Myocyte (in vitro differentiated cells): Measurements from ENCODE around the gene SH3RF1. TPM values are rescaled to one million over a fixed set of nuclear protein-coding genes. Genes with fewer than 3 reads are reported as not detected.

ENCODE experiments used
- DNase-seq: peaks from one replicate; pipeline ENCODE4 v3.0.0-alpha.2; 2012; ENCODE audit warnings: low read depth
- total RNA-seq: library from RNA; depleted of rRNA; stranded (reverse); fragments of >200 nt; gene quantifications from 2 replicates; pipeline ENCODE4 v1.2.3, GENCODE V29; 2014

The SH3RF1 gene
- total RNA-seq, 1 donor from 2014 or later = 6.9 TPM

GRCh38 chr4:169252339-169253112 lies 18.2 kb downstream of the SH3RF1 start:
- DNase-seq = no peak

DNA sequence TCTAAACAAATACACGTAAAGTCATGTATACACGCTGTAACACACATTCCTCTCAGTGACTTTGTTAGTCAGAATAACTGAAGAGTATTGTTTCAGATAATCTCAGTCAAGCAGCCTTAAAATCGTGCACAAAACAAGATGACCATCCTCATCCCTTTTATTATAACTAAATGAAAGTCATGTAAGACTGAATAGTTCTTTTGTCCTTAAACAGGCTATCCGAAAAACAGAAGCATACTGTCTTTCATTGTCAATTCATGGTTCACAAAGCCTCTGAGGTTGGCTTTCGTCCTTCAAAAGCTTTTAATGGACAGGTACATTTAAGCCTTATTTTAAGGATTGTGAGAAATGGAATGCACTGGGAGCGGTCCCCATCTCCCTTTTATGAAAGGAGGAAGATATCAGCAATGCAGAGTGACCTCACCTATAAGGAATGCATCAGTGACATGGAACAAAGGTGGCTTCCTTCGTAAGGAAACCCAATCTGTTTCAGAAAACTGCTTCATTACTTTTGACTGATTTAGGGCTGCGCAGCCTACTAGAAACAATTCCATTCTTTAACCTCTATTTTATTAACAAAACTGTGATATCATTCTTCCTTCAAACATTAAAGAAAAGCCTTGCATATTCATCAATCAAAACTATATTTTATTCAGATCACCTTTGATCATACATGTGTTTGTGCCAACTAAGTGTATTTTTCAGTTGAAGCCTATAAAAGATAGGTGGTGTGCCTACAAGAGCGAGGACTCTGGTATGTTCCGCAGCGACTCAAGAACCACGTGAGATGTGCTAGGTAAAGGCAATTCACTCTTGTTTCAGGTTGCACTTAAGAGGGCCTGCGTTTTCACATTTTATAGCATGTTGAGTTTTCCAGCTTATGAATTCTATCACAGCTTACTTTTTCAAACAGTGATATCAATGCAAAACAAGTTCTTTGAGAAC lies 19.2 kb downstream of the SH3RF1 start:
- DNase-seq = no peak

- DNase-seq = no peak
These were observed 20.0 kb downstream of the SH3RF1 start for GRCh38 chr4:169250796-169251195.

GRCh38 chr4:169249999-169250398 lies 20.8 kb downstream of the SH3RF1 start:
- no peak for DNase-seq

- no peak for DNase-seq
These were observed 21.4 kb downstream of the SH3RF1 start for GRCh38 chr4:169249214-169249973.

GRCh38 chr4:169248645-169249044 lies 22.1 kb downstream of the SH3RF1 start:
- no peak for DNase-seq

DNA sequence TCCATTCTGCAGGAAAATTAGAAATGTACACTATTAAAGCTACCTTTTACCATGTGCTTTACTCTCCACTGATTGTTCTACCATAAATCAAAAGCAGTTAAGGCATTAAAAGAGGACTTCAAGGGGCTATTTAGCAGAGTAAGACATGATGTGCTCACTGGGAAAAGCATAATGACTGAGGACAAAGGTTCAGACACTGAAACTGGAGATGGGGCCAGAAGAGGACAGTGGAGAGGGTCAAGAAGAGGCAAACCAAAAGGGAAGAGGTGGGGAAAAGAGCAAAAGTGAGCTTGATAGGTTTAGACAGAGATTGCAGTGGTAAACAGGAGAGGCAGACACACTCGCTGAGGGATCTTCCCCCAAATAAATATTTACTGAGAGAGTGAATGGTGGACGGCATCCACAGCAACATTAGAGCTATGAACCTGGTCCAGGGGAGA lies 23.8 kb downstream of the SH3RF1 start:
- no peak for DNase-seq

DNA sequence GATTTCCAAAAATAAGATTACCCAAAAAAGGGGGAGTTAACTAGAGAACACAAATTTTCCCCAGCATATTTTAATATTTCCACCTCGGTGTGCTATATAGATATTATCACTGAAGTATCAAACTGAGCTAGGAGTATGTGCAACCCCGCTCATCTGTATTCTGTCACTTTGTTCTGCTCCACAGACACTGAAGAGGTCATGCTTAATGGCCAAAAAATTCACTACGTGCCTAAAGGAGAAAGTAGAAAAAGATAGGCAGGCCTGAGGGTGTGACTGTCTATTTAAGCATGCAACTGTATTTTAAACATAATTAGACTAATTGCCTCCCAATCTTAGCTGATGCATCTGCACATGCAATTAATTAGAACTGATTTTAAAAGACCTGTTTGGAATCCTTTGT lies 24.5 kb downstream of the SH3RF1 start:
- DNase-seq = no peak

GRCh38 chr4:169245061-169245460 lies 25.7 kb downstream of the SH3RF1 start:
- DNase-seq = no peak

GRCh38 chr4:169243825-169244609 lies 26.7 kb downstream of the SH3RF1 start:
- peak; percentile 21 for DNase-seq

GRCh38 chr4:169241464-169241863 lies 29.3 kb downstream of the SH3RF1 start:
- DNase-seq = no peak

- DNase-seq = no peak
These were observed 31.4 kb downstream of the SH3RF1 start for GRCh38 chr4:169239221-169239905.

DNA sequence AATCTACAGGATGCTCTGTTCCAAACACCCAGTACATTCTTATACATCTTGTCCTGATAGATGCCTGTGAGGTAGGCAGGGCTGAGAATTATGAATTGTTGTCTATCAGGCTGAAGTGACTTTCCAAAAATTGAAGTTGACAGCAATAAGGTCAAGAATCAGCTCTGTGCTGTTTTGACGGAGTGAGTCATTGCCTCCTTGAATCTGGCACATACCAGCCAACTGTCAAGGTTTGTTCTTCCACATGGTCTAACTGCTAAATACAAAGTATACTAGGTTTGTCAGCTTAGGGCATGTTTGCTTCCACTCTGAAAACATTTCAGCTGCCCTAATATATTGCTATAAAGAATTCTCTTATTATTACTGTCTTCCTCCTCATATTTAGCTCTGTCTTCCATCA lies 32.3 kb downstream of the SH3RF1 start:
- peak; percentile 53 for DNase-seq

DNA sequence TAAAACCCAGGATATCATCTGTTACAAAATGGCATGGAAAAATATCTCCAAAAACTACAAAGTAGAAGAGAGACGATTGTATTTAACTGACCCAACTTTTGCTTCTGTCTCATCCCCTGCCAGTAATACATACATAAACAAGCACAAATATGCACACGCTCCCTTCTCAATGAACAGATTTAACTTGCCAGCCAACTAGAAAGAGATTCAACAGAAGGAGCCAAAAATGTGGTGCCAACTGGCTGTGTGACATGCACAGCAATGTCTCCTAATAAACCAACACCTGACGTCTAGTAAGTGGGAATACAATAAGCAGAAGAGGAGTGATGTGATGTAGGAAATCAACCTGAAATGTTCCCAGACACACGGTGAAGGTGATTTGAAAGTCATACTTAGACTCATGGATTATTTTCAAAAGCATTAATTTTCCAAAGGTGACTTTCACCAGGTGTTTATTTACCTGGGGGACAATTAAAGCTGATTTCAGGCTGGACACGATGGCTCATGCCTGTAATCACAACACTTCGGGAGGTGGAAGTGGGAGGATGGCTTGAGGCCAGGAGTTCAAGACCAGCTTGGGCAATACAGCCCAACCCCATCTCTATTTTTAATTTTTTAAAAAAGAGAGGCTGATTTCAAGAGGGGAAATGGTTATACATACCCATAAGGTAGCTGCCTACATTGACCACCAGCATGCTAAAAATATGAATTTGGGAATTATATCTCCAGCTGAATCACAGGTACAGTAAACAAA lies 33.7 kb downstream of the SH3RF1 start:
- DNase-seq = no peak

DNA sequence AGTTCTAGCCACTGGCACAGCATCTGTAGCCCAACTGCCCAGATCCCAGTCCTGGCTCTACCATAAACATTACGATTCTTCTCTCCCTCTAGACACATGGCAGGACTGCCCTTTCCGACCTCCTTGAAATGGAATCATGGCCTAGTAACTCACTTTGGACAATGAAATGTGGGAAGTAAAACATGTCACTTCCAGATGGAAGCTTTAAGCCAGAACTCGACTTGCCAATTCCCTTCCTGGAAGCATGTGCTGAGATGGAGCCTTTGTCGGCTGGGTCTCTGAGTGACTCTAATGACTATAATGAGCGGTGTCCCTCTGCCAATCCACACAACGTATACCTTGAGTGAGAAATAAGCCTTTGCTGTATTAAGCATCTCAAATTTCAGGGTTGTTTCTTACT lies 34.7 kb downstream of the SH3RF1 start:
- no peak for DNase-seq

DNA sequence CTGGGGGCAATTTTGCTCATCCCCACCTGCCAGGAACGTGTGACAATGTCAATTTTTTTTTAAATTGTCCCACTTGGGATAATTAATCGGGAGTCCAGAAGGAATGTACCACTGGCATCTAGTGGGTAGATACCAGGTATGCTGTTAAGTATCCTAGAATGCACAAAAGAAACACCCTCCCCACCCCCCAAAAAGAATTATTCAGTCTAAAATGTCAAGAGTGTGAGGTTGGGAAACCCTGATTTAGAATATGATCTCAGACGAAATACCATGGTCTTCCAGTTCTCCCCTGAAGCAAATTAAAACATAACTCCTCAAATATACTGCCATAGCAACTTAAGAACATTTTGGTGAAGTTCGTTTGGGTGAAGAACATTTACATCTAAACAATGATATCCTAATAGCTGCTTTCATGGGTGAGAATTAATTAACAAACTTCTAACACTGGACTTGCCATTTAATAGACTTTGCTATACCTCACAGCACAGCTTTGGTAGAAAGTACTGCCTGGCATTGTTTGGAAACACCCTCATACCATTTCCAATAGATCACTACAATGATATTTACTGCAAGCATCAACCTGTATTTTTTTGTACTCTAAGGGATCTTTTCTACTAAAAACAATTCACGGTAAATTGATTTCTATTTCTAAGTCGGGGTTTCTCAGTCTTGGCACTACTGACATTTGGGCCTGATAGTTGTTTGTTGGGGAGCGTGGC lies 36.5 kb downstream of the SH3RF1 start:
- DNase-seq = peak; percentile 27

GRCh38 chr4:169233691-169234090 lies 37.1 kb downstream of the SH3RF1 start:
- DNase-seq = no peak

DNA sequence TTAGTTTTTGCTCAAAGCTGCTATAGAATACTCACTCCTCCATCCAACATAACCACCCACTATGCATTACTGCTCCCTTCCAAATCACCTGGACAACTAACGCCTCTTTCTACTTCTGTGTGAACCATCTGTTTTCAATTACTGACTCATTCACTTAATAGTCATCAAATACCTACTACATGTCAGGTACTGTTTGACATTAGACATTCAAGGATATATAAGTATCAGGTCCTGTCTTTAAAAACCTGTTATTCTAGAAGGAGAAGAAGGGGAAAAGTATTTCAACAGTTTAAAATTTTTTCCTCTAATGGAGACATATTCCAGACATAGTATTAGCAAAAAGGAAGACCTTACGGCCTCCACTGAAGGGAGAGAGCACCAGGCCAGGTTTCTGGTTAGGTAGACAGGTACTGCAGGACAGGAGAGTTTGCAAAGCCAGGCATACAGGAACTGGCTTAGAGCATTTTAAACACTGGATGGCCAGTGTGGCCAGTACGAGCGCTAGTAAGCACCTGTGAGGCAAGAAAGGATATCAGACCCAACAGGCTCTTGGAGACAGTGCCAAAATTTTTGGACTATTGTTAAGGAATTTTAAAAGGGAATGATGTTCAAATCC lies 39.0 kb downstream of the SH3RF1 start:
- no peak for DNase-seq
